ENCODE results near the gene ECT2. TPM values are rescaled to one million over a fixed set of nuclear protein-coding genes. Genes with fewer than 3 reads are reported as not detected.
A peak's percentile ranks its signal among the peaks of the same experiment; 100 is the strongest.
"Not testable (repeated sequence)": the region's sequence is repeated elsewhere in the genome, so short reads cannot be mapped to it uniquely, and the experiment has no call there.

The ECT2 gene
- total RNA-seq (2014; rRNA removed; shearing (Covaris generic); ENCODE audit: low replicate concordance), result 15.4 and 25.6 TPM in 2 replicates

DNA sequence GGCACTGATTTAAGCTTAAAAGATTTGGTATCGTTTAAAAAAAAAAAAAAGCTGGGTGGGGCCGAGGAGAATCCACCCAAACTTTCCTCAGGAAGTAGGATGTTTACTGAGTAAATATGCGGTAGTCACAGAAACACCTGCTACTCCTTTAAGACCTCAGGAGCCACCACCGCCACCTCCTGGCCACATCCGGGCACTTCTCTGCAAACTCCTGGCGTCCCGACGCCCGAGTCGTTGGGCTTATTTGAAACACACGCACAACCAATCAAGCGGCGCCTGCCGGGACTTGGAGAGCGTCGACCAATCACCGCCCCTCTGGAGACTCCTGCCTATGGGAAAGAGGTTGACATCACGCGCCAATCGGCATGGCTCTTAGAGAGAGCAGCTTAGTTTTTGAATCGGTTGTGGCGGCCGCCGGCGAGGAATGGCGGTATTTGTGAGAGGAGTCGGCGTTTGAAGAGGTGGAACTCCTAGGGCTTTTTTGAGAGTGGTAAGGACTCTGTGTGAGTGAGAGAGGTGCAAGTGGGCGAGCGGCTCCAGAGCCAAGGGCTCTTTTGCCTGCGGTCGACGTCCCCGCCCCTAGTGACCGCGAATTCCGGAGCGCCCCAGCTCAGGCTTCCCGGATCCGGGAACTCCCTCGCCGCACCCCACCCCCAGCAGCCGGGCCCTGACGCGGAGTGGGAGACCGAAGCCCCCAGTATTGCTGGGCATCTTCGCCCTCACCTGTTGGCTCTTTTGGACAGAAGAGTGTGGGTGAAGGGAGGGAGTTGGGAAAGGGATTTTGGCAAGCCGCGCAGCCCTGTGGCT is at the start of gene ECT2:
Gene ECT2 (plus strand): TSS at position 359 of the 807 bp plus-strand sequence. CDS start 3,805 bp downstream, outside the sequence.
- no peaks in the 10 kb centered on the region for H3K9me2 ChIP-seq (replicated peaks; ENCODE audit: insufficient read depth, low read length)
- H3K4me2 ChIP-seq (ENCODE audit: low read depth, low read length, poor library complexity, severe bottlenecking), result peak within 1 kb of the TSS; percentile 95
- H3K9me3 ChIP-seq (ENCODE audit: low read length), result no peaks in the 10 kb centered on the region
- H4K20me1 ChIP-seq (ENCODE audit: insufficient read depth, low read depth, low read length), result no peaks in the 10 kb centered on the region
- H3K79me2 ChIP-seq (ENCODE audit: low read length), result peaks cover 49% of the 10 kb centered on the region
- H2AFZ ChIP-seq (ENCODE audit: low read length), result peak within 1 kb of the TSS; percentile 82
- peaks cover 16% of the 10 kb centered on the region; the same call in 1 of the 2 replicates for H3K36me3 ChIP-seq (ENCODE audit: insufficient read depth, low read length)
- no peaks in the 10 kb centered on the region for H3K27me3 ChIP-seq (ENCODE audit: low read length)
- peak within 1 kb of the TSS; percentile 95 for H3K4me3 ChIP-seq (ENCODE audit: low read length)
- peak within 1 kb of the TSS; percentile 69 for H3K27ac ChIP-seq (ENCODE audit: low read length)
- peaks cover 20% of the 10 kb centered on the region for H3K4me1 ChIP-seq (ENCODE audit: low read length)
- H3K9ac ChIP-seq (ENCODE audit: low read length), result peak within 1 kb of the TSS; percentile 87
- peak; percentile 99 for DNase-seq

- Histone ChIP-seq H3K79me2 (ENCODE audit: low read length) (no peaks in the 10 kb centered on the region), H3K4me3 (ENCODE audit: low read length) (no peak overlapping the region), H3K4me1 (ENCODE audit: low read length) (no peaks in the 10 kb centered on the region), H3K27me3 (ENCODE audit: low read length) (no peaks in the 10 kb centered on the region), H2AFZ (ENCODE audit: low read length) (no peak overlapping the region), H3K4me2 (ENCODE audit: low read depth, low read length, poor library complexity, severe bottlenecking) (no peak overlapping the region), H3K9me2 (replicated peaks; ENCODE audit: insufficient read depth, low read length) (no peaks in the 10 kb centered on the region), H4K20me1 (ENCODE audit: insufficient read depth, low read depth, low read length) (peaks cover 20% of the 10 kb centered on the region; the same call in 1 of the 2 replicates), H3K36me3 (ENCODE audit: insufficient read depth, low read length) (no peaks in the 10 kb centered on the region), H3K27ac (ENCODE audit: low read length) (no peak overlapping the region), H3K9ac (ENCODE audit: low read length) (no peak overlapping the region), H3K9me3 (ENCODE audit: low read length) (no peaks in the 10 kb centered on the region)
- no peak for DNase-seq
Measured at GRCh38 chr3:172700936-172701455, 49.5 kb upstream of the ECT2 start.

DNA sequence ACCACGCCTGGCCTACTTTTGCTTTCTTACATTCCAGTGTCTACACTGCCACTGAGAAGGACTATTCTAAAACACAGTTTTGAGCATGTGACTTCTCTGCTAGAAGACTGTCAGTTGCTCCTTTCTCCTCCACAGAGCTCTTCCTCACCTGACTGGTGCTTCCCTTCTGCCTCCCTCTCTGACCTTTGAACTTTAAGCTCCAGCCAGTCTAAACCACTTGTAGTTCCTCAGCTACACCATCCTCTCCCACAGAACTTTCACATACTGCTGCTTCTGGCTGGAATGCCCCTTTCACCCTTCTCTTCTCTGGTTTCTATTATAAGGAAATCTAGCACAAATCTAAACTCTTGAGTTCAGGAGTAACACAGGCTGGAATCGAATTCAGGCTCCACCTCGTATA is 48.8 kb upstream of the ECT2 start:
- no peak overlapping the region for H3K27ac ChIP-seq (ENCODE audit: low read length)
- no peaks in the 10 kb centered on the region for H3K9me3 ChIP-seq (ENCODE audit: low read length)
- H3K79me2 ChIP-seq (ENCODE audit: low read length), result no peaks in the 10 kb centered on the region
- no peaks in the 10 kb centered on the region for H3K9me2 ChIP-seq (replicated peaks; ENCODE audit: insufficient read depth, low read length)
- peaks cover 20% of the 10 kb centered on the region; the same call in 1 of the 2 replicates for H4K20me1 ChIP-seq (ENCODE audit: insufficient read depth, low read depth, low read length)
- no peak overlapping the region for H2AFZ ChIP-seq (ENCODE audit: low read length)
- H3K27me3 ChIP-seq (ENCODE audit: low read length), result no peaks in the 10 kb centered on the region
- DNase-seq, result no peak
- no peaks in the 10 kb centered on the region for H3K4me1 ChIP-seq (ENCODE audit: low read length)
- no peak overlapping the region for H3K9ac ChIP-seq (ENCODE audit: low read length)
- no peak overlapping the region for H3K4me3 ChIP-seq (ENCODE audit: low read length)
- H3K4me2 ChIP-seq (ENCODE audit: low read depth, low read length, poor library complexity, severe bottlenecking), result no peak overlapping the region
- H3K36me3 ChIP-seq (ENCODE audit: insufficient read depth, low read length), result no peaks in the 10 kb centered on the region

GRCh38 chr3:172702256-172702655 is 48.3 kb upstream of the ECT2 start:
- Histone ChIP-seq H2AFZ (ENCODE audit: low read length) (no peak overlapping the region), H3K9me3 (ENCODE audit: low read length) (no peaks in the 10 kb centered on the region), H3K4me3 (ENCODE audit: low read length) (no peak overlapping the region), H3K4me1 (ENCODE audit: low read length) (no peaks in the 10 kb centered on the region), H3K9me2 (replicated peaks; ENCODE audit: insufficient read depth, low read length) (no peaks in the 10 kb centered on the region), H3K27me3 (ENCODE audit: low read length) (no peaks in the 10 kb centered on the region), H3K9ac (ENCODE audit: low read length) (no peak overlapping the region), H3K4me2 (ENCODE audit: low read depth, low read length, poor library complexity, severe bottlenecking) (no peak overlapping the region), H3K36me3 (ENCODE audit: insufficient read depth, low read length) (no peaks in the 10 kb centered on the region), H4K20me1 (ENCODE audit: insufficient read depth, low read depth, low read length) (peaks cover 20% of the 10 kb centered on the region; the same call in 1 of the 2 replicates), H3K79me2 (ENCODE audit: low read length) (no peaks in the 10 kb centered on the region), H3K27ac (ENCODE audit: low read length) (no peak overlapping the region)
- DNase-seq, result no peak

GRCh38 chr3:172702731-172703130 is 47.8 kb upstream of the ECT2 start:
- not testable (repeated sequence) for H3K4me1 ChIP-seq (ENCODE audit: low read length); H3K4me3 ChIP-seq (ENCODE audit: low read length); H3K27me3 ChIP-seq (ENCODE audit: low read length); H3K9me3 ChIP-seq (ENCODE audit: low read length); H3K9ac ChIP-seq (ENCODE audit: low read length); H3K9me2 ChIP-seq (replicated peaks; ENCODE audit: insufficient read depth, low read length); H2AFZ ChIP-seq (ENCODE audit: low read length); H3K4me2 ChIP-seq (ENCODE audit: low read depth, low read length, poor library complexity, severe bottlenecking); H3K27ac ChIP-seq (ENCODE audit: low read length); H3K79me2 ChIP-seq (ENCODE audit: low read length); H3K36me3 ChIP-seq (ENCODE audit: insufficient read depth, low read length); DNase-seq
- H4K20me1 ChIP-seq (ENCODE audit: insufficient read depth, low read depth, low read length), result peaks cover 20% of the 10 kb centered on the region; the same call in 1 of the 2 replicates

GRCh38 chr3:172704001-172704400 is 46.5 kb upstream of the ECT2 start:
- H3K79me2 ChIP-seq (ENCODE audit: low read length), result no peaks in the 10 kb centered on the region

DNA sequence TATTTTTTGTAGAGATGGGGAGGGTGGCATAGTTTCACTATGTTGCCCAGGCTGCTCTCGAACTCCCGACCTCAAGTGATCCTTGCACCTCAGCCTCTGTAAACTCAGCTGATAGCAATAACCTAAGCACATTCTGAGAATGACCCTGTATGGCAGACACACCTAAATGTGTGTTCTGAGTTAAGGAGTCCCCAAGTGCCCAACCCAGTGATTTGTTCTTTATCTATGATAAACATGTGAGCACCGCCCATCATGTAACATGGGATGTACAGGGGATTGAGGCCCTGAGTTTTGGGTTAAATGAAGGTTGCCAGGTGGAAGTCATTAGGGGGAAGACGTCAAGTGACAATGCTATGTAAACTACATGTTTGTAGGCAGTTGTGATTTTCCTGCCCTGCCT is 45.4 kb upstream of the ECT2 start:
- Histone ChIP-seq H3K9me3 (ENCODE audit: low read length) (no peaks in the 10 kb centered on the region), H3K27ac (ENCODE audit: low read length) (no peak overlapping the region), H3K4me3 (ENCODE audit: low read length) (no peak overlapping the region), H3K36me3 (ENCODE audit: insufficient read depth, low read length) (no peaks in the 10 kb centered on the region), H3K27me3 (ENCODE audit: low read length) (no peaks in the 10 kb centered on the region), H3K4me2 (ENCODE audit: low read depth, low read length, poor library complexity, severe bottlenecking) (no peak overlapping the region), H3K79me2 (ENCODE audit: low read length) (no peaks in the 10 kb centered on the region), H2AFZ (ENCODE audit: low read length) (no peak overlapping the region), H3K9me2 (replicated peaks; ENCODE audit: insufficient read depth, low read length) (no peaks in the 10 kb centered on the region), H3K9ac (ENCODE audit: low read length) (no peak overlapping the region), H4K20me1 (ENCODE audit: insufficient read depth, low read depth, low read length) (peaks cover 16% of the 10 kb centered on the region), H3K4me1 (ENCODE audit: low read length) (peaks cover 5% of the 10 kb centered on the region)
- no peak for DNase-seq

More at GRCh38 chr3:172704001-172704400, 46.5 kb upstream of the ECT2 start:
- Histone ChIP-seq H3K9me3 (ENCODE audit: low read length) (no peaks in the 10 kb centered on the region), H2AFZ (ENCODE audit: low read length) (no peak overlapping the region), H4K20me1 (ENCODE audit: insufficient read depth, low read depth, low read length) (peaks cover 22% of the 10 kb centered on the region; the same call in 1 of the 2 replicates), H3K4me1 (ENCODE audit: low read length) (no peaks in the 10 kb centered on the region), H3K4me2 (ENCODE audit: low read depth, low read length, poor library complexity, severe bottlenecking) (no peak overlapping the region), H3K4me3 (ENCODE audit: low read length) (no peak overlapping the region), H3K36me3 (ENCODE audit: insufficient read depth, low read length) (no peaks in the 10 kb centered on the region), H3K9ac (ENCODE audit: low read length) (no peak overlapping the region), H3K27ac (ENCODE audit: low read length) (no peak overlapping the region), H3K27me3 (ENCODE audit: low read length) (no peaks in the 10 kb centered on the region), H3K9me2 (replicated peaks; ENCODE audit: insufficient read depth, low read length) (no peaks in the 10 kb centered on the region)
- DNase-seq, result no peak

DNA sequence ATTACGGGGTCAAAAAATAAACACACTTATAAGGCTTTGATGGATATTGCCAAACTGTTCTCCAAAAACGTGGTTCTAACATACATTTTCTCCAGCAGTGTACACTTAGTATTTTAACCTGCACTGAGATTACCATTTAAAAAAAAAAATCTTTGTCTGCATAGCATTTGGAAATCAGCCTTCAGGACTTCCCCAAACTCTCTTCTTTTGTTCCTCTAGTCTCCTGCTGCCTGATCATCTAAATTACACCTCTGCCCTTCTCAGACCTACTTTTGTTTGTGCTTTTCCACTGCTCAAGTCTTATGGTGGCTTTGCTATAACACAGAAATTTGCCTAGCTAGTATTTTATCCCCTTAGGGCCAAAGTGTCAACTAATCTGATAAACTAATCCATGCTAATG is 43.5 kb upstream of the ECT2 start:
- H2AFZ ChIP-seq (ENCODE audit: low read length), result no peak overlapping the region
- no peak overlapping the region for H3K9ac ChIP-seq (ENCODE audit: low read length)
- no peak overlapping the region for H3K4me2 ChIP-seq (ENCODE audit: low read depth, low read length, poor library complexity, severe bottlenecking)
- no peaks in the 10 kb centered on the region for H3K9me2 ChIP-seq (replicated peaks; ENCODE audit: insufficient read depth, low read length)
- no peak overlapping the region for H3K4me3 ChIP-seq (ENCODE audit: low read length)
- peaks cover 18% of the 10 kb centered on the region for H3K4me1 ChIP-seq (ENCODE audit: low read length)
- peaks cover 12% of the 10 kb centered on the region for H4K20me1 ChIP-seq (ENCODE audit: insufficient read depth, low read depth, low read length)
- H3K79me2 ChIP-seq (ENCODE audit: low read length), result no peaks in the 10 kb centered on the region
- no peaks in the 10 kb centered on the region for H3K27me3 ChIP-seq (ENCODE audit: low read length)
- DNase-seq, result no peak
- no peaks in the 10 kb centered on the region for H3K9me3 ChIP-seq (ENCODE audit: low read length)
- H3K36me3 ChIP-seq (ENCODE audit: insufficient read depth, low read length), result no peaks in the 10 kb centered on the region
- no peak overlapping the region for H3K27ac ChIP-seq (ENCODE audit: low read length)

All from Karpas-422 (cell line).